MG63 (cell line): Measurements from ENCODE around the gene AP4S1. TPM values are rescaled to one million over a fixed set of nuclear protein-coding genes. Genes with fewer than 3 reads are reported as not detected.
A peak's percentile ranks its signal among the peaks of the same experiment; 100 is the strongest.
"Not testable (repeated sequence)": the region's sequence is repeated elsewhere in the genome, so short reads cannot be mapped to it uniquely, and the experiment has no call there.

ENCODE experiments used
- DNase-seq: peaks from one replicate; pipeline ENCODE4 v3.0.0-alpha.2; 2020
- H3K27me3 ChIP-seq: fragments of 250-450 bp; sonication (Bioruptor Pico); 2 replicates; pipeline ENCODE4 v1.5.1; 2020; ENCODE audit warnings: mild to moderate bottlenecking, moderate library complexity
- H3K36me3 ChIP-seq: fragments of 250-450 bp; sonication (Bioruptor Pico); 2 replicates; pipeline ENCODE4 v1.5.1; 2020; ENCODE audit warnings: mild to moderate bottlenecking, moderate library complexity
- H3K4me3 ChIP-seq: fragments of 250-450 bp; sonication (Bioruptor Pico); 2 replicates; pipeline ENCODE4 v1.5.1; 2020; ENCODE audit warnings: mild to moderate bottlenecking, moderate library complexity
- H3K9me3 ChIP-seq: fragments of 250-450 bp; sonication (Bioruptor Pico); 2 replicates; pipeline ENCODE4 v1.5.1; 2020; ENCODE audit warnings: mild to moderate bottlenecking, moderate library complexity
- total RNA-seq: library from RNA; depleted of rRNA; stranded (reverse); fragments of >200 nt; shearing (Covaris generic); gene quantifications from 2 replicates; pipeline ENCODE4 v1.2.3, GENCODE V29; 2014; ENCODE audit warnings: low replicate concordance

The AP4S1 gene
- total RNA-seq, 1 experiment from 2014 or later: 1.9 TPM

DNA sequence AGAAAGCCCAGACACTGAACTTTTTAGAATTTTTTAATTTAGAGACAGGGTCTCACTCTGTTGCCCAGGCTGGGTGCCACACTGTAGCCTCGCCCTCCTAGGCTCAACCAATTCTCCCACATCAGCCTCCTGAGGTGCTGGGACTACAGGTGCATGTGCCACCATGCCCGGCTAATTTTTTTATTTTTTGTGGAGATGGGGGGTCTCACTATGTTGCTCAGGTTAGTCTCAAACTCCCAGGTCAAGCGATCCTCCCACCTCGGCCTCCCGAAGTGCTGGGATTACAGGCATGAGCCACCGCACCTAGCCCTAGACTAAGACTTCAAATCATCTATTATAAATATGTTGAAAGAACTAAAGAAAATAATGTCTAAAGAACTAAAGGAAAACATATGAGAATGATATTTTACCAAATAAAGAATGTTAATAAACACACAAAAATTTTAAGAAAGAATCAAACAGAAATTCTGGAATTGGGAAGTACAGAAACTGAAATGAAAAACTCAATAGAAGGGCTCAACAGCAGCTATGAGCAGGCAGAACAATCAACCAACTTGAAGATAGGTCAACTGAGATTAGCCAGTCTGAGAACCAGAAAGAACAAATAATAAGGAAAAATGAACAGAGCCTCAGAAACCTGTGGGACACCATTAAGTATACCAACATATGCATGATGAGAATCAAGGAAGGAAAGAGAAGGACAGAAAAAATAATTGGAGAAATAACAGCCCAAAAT lies 26.2 kb upstream of the AP4S1 start:
- no peak for DNase-seq
- Histone ChIP-seq H3K27me3 (no peaks in the 10 kb centered on the region), H3K9me3 (peaks cover 10% of the 10 kb centered on the region; the same call in 1 of the 2 replicates), H3K36me3 (0 out of 2 replicates have a peak, but pooled peaks cover 3% of the 10 kb centered on the region), H3K4me3 (no peak overlapping the region)

DNA sequence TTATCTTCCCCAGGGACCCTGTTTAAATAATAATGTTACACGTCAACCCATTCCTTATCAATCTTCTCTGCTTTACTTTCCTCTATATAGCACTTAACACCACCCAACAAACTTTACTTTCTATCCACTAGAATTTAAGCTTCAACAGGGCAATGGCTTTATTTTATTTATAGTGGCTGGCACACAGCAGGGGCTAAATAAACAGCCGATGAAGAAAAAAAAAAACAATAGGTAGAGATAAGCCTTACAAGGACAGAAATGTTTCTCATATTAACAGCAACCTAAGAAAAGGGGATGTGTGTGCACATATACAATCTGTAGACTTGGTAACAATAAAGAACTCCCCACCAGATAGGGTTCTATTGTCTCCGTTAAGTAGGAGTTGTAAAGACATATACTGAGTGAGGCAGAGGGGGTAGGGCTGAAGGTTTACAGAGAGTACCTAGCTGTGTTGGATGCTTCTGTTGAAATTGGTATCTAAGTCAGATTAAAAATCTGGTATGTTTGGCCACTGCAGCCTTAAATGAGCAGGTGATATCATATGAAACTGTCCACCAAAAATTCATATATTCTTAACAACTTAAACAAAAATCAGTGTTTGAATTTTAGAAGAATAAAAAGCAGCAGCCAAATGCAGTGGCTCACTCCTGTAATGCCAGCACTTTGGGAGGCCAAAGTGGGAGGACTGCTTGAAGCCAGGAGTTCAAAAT lies 24.7 kb upstream of the AP4S1 start:
- H3K4me3 ChIP-seq: no peak overlapping the region
- H3K9me3 ChIP-seq: peaks cover 10% of the 10 kb centered on the region; the same call in 1 of the 2 replicates
- 0 out of 2 replicates have a peak, but pooled peaks cover 3% of the 10 kb centered on the region for H3K36me3 ChIP-seq
- peak; percentile 5 for DNase-seq
- no peaks in the 10 kb centered on the region for H3K27me3 ChIP-seq

DNA sequence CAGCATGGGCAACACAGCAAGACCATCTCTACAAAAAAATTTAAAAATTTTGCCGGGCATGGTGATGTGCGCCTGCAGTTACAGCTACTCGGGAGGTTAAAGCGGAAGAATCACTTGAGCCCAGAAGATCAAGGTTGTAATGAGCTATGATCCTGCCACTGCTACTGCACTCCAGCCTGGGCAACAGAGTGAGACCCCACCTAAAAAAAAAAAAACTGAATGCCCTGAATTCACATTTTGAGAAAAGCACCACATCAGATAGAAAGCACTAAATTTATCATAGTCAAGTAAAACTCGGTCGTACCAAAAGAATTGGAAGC lies 24.1 kb upstream of the AP4S1 start:
- no peak overlapping the region for H3K4me3 ChIP-seq
- DNase-seq: no peak

DNA sequence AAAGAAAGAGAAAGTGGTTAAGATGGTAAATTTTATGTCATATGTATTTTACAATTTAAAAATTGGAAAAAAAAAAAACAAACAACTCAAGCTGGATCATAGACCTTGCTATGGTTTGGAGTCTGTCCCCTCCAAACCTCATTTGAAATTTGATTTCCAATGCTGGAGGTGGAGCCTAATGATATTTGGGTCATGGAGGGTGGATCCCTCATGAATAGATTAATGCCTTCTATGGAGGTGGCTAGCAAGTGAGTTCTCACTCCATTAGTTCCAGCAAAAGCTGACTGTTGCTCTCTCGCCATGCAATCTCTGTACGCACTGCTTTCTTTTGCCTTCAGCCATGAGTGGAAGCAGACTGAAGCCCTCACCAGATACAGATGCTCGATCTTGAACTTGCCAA lies 22.2 kb upstream of the AP4S1 start:
- no peak for DNase-seq
- H3K27me3 ChIP-seq: no peaks in the 10 kb centered on the region
- no peaks in the 10 kb centered on the region for H3K36me3 ChIP-seq
- H3K4me3 ChIP-seq: no peak overlapping the region
- H3K9me3 ChIP-seq: peaks cover 10% of the 10 kb centered on the region; the same call in 1 of the 2 replicates

More for the DNA sequence above, 24.1 kb upstream of the AP4S1 start:
- H3K9me3 ChIP-seq: peaks cover 10% of the 10 kb centered on the region; the same call in 1 of the 2 replicates
- no peaks in the 10 kb centered on the region for H3K27me3 ChIP-seq
- H3K36me3 ChIP-seq: 0 out of 2 replicates have a peak, but pooled peaks cover 3% of the 10 kb centered on the region

DNA sequence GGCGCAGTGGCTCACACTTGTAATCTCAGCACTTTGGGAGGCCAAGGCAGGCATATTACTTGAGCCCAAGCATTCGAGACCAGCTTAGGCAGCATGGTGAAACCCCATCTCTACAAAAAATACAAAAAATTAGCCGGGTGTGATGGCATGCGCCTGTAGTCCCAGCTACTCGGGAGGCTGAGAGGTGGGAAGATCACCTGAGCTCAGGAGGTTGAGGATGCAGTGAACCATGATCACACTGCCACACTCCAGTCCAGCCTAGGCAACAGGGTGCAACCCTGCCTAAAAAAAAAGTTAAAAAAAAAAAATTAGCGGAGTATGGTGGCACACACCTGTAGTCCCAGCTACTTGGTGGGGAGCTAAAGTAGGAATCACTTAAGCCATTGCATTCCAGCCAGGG lies 21.4 kb upstream of the AP4S1 start:
- not testable (repeated sequence) for H3K27me3 ChIP-seq

DNA sequence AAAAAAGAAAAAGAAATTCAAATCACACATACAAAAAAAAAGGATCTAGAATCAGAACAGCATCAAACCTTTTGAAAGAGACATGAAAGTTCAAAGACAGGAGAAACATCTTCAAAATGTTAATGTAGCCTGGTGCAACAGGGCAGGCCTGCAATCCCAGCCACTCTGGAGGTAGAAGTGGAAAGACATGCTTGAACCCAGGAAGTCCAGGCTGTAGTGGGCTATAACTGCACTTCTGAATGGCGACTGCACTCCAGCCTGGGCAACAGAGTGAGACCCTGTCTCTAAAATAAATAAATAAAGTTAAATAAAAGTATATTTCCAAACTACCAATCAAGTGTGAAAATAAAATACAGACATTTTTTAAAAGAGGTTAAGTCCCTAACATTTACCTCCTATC lies 18.7 kb upstream of the AP4S1 start:
- Histone ChIP-seq H3K4me3 (no peak overlapping the region), H3K9me3 (no peaks in the 10 kb centered on the region), H3K27me3 (no peaks in the 10 kb centered on the region), H3K36me3 (no peaks in the 10 kb centered on the region)
- no peak for DNase-seq

More for the DNA sequence above, 21.4 kb upstream of the AP4S1 start:
- H3K9me3 ChIP-seq, H3K36me3 ChIP-seq, H3K4me3 ChIP-seq, DNase-seq: not testable (repeated sequence)

DNA sequence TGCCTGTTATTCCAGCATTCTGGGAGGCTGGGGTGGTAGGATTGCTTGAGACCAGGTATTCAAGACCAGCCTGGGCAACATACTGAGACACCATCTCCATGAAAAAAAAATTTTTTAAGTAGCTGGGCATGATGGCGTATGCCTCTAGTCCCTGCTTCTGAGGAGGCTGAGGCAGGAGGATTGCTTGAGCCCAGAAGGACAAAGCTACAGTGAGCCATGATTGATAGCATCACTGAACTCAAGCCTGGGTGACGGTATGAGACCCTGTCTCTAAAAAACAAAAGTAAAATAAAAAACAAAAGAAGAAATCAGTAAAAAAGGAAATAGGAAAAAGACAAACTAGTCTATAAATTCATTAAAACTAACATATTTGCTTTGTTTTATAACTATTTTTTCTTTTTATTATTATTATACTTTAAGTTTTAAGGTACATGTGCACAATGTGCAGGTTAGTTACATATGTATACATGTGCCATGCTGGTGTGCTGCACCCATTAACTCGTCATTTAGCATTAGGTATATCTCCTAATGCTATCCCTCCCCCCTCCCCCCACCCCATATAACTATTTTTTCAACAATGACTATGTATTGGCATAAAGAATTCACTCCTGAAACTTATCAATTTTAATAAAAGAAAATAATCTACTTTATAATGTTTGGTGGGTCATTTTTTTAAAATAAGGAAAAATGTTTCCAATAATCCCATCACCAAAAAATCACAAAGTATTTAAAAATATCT lies 15.4 kb upstream of the AP4S1 start:
- Histone ChIP-seq H3K36me3 (no peaks in the 10 kb centered on the region), H3K9me3 (no peaks in the 10 kb centered on the region), H3K4me3 (no peak overlapping the region), H3K27me3 (no peaks in the 10 kb centered on the region)
- no peak for DNase-seq

DNA sequence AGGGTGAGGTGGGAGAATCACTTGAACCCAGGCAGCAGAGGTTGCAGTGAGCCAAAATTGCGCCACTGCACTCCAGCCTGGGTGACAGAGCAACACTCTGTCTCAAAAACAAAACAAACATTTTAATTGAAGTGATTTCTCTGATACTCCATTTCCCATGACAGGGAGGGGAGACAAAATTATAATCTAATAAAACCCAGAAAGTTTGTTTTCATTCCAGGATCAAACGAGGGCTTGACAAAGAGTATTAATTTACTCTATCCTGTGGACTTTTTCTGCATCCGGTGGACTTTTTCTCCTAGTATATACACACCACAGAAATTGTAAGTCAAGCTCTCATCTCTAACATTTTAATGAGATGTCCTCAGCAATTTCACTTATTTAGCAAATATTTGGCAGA lies 14.5 kb upstream of the AP4S1 start:
- DNase-seq: no peak
- H3K27me3 ChIP-seq: no peaks in the 10 kb centered on the region
- H3K36me3 ChIP-seq: no peaks in the 10 kb centered on the region
- H3K4me3 ChIP-seq: no peak overlapping the region
- no peaks in the 10 kb centered on the region for H3K9me3 ChIP-seq

DNA sequence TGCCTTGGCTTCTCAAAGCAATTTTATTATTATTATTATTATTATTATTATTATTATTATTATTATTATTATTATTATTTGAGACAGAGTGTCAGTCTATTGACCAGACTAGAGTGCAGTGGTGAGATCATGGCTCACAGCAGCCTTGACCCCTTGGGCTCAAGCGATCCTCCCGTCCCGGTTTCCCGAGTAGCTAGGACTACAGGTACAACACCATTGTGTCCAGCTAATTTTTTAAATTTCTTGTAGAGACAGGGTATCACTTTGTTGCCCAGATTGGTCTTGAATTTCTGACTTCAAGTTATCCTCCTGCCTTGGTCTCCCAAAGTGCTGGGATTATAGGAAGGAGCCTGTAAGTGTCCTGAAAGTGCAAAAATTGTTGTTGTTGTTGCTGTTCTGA lies 11.6 kb upstream of the AP4S1 start:
- no peaks in the 10 kb centered on the region for H3K27me3 ChIP-seq
- DNase-seq: no peak
- H3K4me3 ChIP-seq: no peak overlapping the region
- H3K9me3 ChIP-seq: no peaks in the 10 kb centered on the region
- no peaks in the 10 kb centered on the region for H3K36me3 ChIP-seq

DNA sequence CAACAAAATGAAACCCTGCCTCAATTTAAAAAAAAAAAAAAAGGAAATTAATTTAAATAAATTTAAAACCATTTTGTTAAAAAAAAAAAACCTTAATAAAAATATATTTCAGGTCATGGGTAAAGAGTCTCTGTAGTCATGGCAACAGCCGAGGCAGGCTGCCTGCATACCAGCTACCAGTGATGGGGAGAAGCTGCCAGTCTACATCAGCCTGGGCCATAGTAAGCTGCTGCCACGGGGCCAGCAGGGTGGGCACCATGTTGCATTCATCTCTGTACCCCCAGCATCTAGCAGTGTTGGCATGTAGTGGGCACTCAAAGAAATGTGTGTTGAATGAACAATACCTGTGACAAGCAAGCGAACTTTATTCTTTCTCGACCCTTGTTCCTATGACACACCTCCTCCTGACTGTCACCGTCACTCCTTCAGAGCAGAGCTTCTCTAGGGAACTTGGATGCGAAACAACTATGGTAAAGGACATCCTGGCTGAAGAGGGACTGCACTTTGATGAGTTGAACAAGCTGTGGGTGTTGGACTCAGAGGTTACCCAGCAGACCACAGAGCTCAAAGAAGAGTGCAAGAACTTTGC lies 7.3 kb upstream of the AP4S1 start:
- Histone ChIP-seq H3K36me3 (peaks cover 5% of the 10 kb centered on the region), H3K4me3 (no peak overlapping the region), H3K27me3 (no peaks in the 10 kb centered on the region), H3K9me3 (no peaks in the 10 kb centered on the region)
- no peak for DNase-seq

DNA sequence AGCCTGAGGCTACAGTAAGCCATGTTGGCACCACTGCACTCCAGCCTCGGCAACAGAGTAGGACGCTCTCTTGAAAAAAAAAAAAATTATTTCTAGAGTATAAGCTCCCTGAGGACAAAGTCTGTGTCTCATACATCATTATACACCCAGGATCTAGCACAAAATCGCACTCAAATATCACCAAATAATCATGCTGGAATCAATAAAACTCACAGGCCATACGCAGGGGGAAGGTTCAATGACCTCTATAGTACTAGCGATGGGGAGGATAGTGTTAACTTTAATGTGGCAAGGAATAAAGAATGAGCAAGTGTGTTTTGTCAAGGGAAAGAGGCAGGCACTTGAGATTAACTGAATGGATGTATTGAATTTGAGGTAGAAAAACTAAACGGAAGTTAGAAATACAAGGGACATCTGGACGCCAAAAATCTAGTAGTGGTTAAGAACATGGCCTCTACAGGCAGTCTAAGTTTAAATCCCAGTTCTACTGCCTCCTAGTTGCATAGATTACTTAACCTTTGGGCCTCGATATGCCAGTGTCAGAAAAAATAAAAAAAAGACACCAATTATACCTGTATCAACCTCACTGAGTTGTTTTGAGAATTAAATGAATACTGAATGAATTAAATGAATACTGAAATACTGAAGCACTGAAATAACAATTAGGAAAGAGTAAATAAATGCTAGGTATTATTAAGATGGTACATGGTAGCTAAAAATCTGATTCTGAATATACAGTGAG lies 4.4 kb upstream of the AP4S1 start:
- H3K9me3 ChIP-seq: no peaks in the 10 kb centered on the region
- no peaks in the 10 kb centered on the region for H3K27me3 ChIP-seq
- no peak overlapping the region for H3K4me3 ChIP-seq
- H3K36me3 ChIP-seq: peaks cover 5% of the 10 kb centered on the region
- no peak for DNase-seq

DNA sequence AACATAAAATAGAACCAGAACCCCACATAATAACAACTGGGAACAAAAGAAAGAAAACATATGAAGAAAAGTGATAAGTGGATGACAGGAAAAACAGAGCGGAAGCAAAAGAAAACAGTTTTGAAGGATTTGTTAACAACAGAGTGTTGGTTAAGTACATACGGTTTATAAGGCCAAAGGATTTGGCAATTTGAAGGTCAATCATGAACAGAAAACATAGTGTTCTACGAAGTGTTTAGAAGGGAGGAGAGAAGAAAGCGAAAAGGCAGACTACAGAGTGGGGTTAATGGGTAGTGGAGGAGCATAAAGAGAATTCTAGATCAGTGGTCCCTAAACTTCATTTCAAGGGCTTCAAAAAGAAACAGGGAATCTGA lies 3.9 kb upstream of the AP4S1 start:
- Histone ChIP-seq H3K36me3 (peaks cover 5% of the 10 kb centered on the region), H3K4me3 (no peak overlapping the region), H3K9me3 (no peaks in the 10 kb centered on the region), H3K27me3 (no peaks in the 10 kb centered on the region)
- DNase-seq: no peak

DNA sequence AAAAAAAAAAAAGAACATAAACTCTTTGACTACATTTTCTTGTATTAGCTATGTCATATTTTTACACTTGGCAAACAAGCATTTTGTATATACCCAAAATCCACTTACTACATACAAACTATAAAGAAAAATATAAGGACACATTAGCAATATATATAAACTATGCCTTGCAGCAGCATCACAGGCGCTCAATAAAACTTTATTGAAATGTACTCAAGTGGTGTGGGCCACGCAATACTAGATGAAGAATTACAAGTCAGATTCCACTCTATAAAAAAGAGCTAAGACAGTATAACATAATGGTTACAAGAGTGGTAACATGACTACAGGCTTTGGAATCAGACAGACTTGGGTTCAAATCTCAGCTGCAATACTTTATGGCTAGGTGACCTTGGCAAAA lies 3.1 kb upstream of the AP4S1 start:
- H3K27me3 ChIP-seq: no peaks in the 10 kb centered on the region
- DNase-seq: no peak
- H3K9me3 ChIP-seq: no peaks in the 10 kb centered on the region
- no peak overlapping the region for H3K4me3 ChIP-seq
- peaks cover 5% of the 10 kb centered on the region for H3K36me3 ChIP-seq

DNA sequence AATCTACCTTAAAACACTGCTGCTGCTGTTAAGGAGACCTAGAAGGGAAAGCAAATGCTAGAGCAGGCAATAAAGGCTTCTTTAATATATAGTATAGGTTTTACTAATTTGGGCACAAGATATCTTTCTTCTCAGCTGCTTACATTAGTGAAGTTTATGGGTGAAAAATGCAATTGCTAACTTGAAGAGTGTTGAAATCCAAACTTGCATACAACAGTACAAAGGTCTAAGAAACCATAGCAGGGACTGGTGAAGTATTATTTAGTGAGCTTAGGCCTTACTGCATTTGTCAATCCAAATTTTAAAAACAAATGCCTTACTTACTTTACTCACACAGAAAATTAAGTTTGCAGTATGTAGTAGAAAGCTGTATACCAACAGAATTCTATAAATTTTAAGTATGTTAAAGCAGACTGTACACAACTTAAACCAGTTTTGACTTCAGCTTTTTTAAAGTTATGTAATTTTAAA lies 1.4 kb upstream of the AP4S1 start:
- no peak for DNase-seq
- no peaks in the 10 kb centered on the region for H3K9me3 ChIP-seq
- H3K27me3 ChIP-seq: no peaks in the 10 kb centered on the region
- peak overlapping the region; percentile 69 for H3K4me3 ChIP-seq
- H3K36me3 ChIP-seq: peaks cover 5% of the 10 kb centered on the region

DNA sequence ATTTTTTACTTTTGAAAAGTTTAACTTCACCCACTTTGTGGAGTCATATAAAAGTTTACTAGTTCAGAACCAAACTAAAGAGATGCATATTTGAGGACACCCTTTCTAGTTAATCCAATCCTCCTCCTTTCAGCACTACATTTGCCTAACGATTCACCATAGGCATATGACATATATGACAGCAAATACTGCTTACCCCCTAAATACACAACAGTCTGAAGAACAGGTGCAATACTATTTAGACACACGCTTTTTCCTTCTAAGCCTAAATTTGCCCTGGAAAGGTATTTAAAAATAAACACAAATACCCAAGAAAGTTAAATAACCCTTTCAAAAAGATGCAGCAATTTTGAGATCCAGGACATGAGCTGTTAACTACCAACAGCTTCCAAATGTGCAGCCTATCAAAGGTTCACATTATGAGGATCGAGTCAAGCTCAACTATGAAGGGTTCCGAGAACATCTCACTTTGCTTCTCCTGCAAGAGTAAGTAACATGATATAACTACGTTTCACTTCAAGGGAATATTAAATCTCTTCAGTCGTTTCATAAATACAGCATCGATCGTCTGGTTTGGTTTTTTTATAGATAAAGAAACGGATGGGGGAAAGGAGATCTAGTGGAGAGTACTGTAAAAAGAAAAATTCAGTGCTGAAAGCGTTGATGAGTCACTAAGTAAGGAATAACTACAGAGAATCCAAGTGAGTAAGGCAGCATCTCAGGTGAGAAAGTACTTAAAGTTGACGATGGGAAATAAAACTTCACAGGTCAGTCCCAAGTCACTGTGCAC lies 677 bp upstream of the AP4S1 start:
- Histone ChIP-seq H3K9me3 (no peaks in the 10 kb centered on the region), H3K36me3 (peaks cover 5% of the 10 kb centered on the region), H3K27me3 (no peaks in the 10 kb centered on the region), H3K4me3 (peak overlapping the region; percentile 69)
- DNase-seq: no peak

DNA sequence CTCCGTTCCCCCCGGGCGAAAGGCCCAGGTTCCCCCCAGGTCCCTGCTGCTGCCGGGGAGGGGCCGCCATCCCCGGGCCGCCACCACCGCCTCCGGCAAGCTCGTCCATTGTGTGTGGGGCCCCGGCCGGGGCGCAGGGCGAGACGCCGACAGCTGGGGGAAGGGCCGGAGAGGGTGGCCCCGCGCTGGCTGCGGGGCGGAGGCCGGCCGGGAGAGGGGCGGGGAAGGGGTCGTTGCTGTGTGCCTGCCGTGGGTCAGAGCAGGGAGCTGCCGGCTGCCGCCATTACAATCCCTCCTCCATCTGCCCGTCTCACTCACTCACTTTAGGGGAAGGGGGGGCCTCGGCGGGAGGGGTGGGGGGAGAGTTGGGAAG lies 614 bp downstream of the AP4S1 start, which contains the start of gene STRN3:
Gene STRN3, minus strand, starts transcription at position 303 of the 373 bp plus-strand sequence. Its CDS starts 194 bp downstream, at position 109.
- no peaks in the 10 kb centered on the region for H3K9me3 ChIP-seq
- H3K4me3 ChIP-seq: peak within 1 kb of the TSS; percentile 69
- H3K36me3 ChIP-seq: peaks cover 5% of the 10 kb centered on the region
- no peak for DNase-seq
- no peaks in the 10 kb centered on the region for H3K27me3 ChIP-seq
